T-helper 9 cell (primary cell): ENCODE results near the gene ADGRG2.
"Not testable (repeated sequence)": the region's sequence is repeated elsewhere in the genome, so short reads cannot be mapped to it uniquely, and the experiment has no call there.

ENCODE experiments used
- DNase-seq: peaks from one replicate; pipeline ENCODE4 v3.0.0-alpha.2; 2020

The ADGRG2 gene

DNA sequence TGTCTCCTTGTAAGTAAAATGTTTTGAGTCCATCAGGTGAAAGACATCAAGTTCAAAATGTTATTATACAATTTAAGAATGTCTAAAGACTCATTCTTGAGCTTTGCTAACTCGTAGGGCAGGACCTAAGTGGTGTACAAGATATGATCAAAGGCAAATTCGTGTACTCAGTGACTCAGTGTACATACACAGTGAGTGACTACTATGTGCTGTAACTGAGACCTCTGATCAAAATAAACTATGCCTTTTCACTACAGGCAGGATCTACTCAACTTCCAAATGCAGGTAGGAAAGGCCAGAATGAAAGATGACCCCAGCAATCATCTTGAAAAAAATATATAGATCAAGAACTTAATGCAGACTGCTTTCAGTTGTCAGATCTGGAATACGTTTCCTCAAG lies 49.9 kb downstream of the ADGRG2 start:
- DNase-seq = no peak

DNA sequence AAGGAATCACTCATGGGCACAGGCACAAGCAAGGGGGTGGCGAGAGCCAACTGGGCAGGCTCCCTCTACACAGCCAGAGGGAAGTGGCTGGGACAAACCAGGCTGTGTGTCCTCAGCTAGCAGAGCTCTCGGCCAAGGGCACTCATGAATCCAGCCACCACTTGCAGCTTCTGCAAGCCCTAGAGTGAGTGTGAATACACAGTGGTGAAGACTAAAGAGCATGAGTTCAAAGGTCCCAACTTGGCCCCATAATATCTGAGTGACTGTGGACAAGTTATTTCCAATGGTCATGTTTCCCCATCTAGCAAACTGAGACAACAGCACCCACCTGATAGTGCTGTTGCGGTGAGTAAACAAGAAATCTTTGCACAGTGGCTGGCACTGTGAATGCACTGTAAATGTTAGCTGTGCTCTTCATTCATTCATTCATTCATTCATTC lies 51.7 kb downstream of the ADGRG2 start:
- DNase-seq = no peak

DNA sequence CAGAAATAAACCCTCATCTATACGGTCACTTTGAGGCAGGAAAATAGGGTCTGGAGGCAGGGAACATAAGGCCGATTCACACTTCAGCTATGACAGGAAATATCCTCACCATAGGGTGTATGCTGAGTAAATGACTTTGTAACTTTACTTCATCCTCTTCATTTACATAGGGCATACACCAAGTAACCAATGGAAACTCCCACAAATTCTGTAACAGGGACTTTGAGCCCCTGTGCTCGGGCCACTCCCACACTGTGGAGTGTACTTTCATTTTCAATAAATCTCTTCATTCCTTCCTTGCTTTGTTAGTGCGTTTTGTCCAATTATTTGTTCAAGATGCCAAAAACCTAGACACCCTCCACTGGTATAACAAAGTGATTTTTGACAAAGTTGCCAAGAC lies 55.3 kb downstream of the ADGRG2 start:
- DNase-seq = not testable (repeated sequence)

DNA sequence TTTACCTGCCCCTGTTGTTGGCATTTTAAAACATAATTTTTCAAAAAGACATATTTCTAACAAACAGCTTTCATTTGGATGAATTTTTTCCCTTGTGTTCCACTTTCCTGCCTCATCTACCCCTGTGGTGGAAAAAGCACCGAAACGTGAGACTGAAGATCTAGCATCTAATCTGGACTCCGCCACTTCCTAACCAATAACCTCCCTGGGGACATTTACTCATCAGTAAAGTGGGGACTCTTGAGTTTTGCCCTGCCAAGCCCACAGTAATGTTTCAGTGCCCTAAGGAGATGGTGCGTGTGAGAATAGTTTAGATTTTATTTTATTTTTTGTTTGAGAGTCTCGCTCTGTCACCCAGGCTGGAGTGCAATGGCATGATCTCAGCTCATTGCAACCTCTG lies 56.7 kb downstream of the ADGRG2 start:
- no peak for DNase-seq

DNA sequence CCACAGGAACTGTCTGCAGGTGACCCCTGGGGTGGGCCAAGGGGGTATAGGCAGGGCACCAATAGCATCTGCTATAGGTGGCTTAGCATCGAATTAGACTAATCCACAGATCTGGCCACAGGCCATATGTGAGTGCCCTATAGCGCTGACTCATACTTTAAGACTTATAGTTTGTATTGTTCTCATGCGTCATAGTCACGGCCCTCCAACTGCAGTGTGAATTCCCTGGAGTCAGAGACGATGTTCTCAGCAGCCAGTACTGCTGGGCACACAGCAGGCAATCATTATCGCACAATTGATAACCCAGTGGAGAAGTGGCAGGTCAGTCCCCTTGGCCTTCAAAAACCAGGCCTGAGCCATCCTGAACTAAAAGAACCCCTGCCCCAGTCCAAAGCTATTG lies 58.1 kb downstream of the ADGRG2 start:
- DNase-seq = no peak

DNA sequence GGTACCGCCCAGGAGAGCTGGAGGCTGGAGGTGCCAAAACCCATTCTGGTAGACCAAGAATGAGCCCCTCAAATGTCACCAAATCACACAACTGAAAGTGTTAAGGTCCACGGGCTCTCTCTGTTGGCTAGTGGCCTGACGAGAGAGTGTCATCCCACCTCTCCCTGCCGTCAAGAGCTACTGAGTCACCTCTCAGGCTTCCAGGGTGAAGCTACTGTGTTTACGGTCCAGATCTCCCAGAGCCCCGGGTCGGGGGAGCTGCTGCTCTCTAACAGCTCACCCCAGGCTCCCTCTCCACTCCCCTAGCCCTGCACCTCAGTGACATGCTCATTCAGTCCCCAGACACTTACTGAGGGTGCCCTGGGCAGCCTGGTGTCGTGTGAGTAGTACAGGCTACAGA lies 59.2 kb downstream of the ADGRG2 start:
- DNase-seq = no peak

DNA sequence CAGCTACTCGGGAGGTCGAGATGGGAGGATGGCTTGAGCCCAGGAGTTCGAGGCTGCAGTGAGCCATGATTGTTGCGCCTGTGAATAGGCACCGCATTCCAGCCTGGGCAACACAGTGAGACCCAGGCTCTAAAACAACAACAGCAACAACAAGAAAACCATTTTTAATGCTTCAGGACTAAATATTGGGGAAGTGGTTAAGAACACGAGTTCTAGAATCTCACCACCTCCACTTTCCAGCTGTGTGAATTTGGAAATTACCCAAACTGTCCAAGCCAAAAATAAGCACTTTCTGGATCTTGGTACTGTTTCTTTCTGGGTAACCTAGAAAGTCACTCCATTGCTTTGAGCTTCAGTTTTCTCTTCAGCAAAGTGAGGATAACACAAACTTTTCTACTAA lies 63.2 kb downstream of the ADGRG2 start:
- no peak for DNase-seq

DNA sequence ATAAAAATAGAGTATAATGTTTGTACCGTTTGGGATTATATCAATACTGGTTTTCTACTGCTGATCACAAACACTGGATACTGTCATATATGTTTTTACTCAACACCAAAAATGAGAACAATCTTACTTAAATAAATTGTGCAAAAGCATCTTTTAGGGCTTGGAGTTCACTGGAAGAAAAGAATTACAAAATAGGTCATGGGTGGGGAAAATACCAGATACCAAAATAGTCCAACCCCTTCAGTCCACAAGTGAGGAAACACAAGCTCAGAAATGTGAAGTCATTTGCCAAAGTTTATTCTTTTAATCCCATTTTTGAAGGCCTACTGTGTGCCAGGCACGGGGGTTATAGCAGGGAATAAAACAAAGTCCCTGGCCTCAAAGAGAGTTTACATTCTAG lies 64.4 kb downstream of the ADGRG2 start:
- DNase-seq = no peak

DNA sequence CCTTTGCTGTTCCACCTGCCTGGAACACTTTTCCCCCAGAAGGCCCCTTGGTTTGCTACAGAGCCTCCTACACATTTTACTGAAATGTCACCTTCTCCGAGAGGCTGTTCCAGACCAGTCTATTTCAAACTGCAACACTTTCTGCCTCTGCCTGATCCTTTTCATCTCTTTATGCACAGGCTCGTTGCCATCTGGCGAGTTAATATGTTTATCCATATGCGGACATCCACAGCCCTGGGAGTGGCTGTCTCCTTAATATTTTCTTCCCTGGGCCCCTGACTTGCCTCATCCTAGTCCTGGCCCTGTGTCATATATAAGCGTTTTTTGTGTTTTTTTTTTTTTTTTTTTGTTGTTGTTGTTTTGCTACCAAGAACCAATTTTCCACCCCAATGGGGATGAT lies 73.2 kb downstream of the ADGRG2 start:
- DNase-seq = no peak

DNA sequence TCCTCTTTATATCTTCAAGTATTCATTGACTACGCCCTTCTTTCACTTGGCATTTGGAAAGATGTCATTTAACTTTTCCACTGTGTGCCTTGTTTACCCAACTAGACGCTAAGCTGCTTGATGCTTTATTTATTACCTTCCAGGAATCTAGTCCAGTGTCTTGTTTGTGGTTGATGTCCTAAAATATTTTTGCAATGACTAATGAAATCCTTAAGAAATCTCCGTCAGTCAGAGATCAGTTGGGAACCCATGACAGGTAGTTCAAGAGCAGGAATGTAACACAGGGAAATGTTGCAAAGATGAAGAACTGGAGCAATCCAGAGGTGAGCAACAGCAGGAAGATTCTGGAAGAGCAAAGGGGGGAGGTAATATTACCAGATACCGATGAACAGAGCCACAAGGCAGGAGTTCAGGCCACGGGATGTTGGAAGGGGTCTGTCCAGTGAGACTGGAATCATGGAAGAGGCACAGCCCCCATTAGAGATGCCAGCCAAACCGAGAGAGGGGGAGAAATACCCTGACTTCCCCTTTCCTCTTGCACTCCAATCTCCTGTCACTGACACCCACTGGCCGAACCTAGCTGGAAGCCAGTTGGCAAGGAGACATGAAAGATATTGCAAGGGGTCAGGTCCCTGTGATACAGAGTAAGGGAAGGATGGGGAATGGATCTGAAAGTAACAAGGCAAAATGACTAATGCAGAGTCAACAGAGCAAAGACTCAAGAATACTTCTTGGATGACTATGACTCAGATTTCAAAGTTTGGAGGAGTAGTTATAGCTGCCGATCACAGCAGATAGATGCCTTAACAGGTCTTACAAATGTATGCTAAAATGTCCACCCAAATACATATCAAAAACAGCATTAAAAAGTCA lies 75.7 kb downstream of the ADGRG2 start:
- DNase-seq = no peak

DNA sequence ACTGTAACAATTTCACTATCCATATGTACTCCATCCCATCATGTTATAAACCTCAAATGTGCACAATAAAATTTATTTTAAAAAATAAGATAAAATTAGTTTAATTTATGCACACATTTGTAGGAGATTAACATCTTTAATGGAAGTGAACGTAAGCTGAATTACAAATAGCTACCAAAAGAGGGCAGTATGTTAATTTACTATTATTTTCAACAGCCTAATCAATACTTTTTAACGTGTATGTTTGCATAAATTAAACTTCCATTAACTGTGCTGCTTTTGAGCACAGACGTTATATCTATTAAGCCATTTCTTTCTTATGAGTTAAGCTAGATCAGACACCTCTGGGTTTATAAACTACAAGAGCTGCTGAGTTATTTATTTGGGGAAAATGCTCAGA lies 81.9 kb downstream of the ADGRG2 start:
- DNase-seq = no peak

DNA sequence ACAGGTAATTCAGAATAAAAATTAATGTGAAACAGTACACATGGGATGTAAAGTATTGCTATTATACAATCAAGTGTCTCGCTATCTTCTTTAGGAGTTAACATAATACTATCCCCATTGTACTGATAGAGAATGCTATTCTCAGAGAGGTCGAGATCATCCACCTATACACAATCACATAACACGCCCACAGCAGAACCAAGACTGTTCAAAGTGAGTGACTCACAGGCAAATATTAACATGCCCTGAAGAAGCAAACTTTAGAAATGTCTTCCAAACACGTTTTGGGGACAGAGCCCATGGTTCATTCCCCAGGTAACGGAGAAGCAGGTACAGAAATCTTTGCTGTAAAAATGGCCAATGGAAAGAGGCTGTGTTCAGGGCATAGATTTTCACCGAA lies 88.2 kb downstream of the ADGRG2 start:
- DNase-seq = no peak

DNA sequence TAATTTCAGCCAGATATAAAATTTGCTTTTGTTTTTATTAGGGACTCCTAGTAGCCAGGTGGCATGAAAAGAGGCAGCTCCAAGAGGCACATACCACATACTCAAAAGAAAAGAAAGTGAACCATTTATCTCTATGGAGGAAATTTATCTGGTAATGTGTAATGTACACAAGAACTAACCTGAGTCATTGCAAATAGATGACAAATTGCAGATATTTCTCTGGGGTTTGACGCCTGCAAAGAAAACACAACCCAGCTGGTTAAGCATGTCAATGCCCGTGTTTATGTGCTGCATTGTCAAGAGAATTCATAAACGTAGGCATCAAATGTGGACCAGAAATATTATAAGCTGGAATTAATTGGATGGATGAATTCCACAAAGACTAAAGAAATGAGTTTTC lies 91.5 kb downstream of the ADGRG2 start:
- DNase-seq = no peak

DNA sequence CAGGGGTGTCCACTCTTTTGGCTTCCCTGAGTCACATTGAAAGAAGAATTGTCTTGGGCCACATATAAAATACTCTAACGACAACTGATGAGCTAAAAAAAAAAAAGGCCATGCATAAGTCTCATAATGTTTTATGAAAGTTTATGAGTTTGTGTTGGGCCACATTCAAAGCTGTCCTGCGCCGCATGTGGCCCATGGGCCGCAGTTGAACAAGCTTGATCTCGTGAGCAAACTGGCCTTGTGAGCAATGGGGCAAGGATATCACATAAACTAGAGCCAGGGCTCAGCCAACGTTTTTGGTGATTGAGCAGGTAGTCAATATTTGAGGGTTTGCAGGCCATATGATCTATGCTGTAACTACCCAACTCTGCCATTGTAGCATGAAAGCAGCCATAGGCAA lies 93.7 kb downstream of the ADGRG2 start:
- no peak for DNase-seq

DNA sequence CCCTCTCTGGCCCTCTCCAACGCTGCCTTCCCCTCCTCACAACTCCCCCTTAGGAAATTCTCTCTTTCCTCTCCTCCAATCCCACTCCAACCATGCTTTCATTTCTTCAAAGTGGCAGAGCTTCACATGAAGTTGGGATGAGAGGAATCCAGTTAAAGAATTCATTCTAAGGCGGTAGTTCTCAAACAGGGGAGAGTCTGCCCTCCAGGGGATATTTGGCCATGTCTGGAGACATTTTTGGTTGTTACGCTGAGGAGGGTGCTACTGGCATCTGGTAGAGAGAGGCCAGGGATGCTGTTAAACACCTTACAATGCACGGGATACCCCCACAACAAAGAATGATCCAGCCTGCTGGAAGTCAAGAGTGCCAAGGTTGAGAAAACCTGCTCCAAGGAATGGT lies 97.9 kb downstream of the ADGRG2 start:
- no peak for DNase-seq

DNA sequence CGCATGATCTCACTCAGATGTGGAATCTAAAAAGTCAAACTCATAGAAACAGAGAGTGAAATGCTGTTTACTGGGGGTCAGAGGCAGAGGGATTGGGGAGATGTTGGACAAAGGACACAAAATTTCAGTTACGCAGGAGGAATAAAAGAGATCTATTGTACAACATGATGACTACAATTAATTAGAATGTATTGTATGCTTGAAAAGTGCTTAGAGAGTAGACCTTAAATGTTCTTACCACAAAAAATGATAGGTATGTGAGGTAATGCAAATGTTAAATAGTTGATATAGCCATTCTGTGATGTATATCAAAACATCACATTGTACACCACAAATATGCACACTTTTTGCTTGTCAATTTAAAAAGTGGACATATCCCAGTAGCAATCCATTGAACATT lies 102.3 kb downstream of the ADGRG2 start:
- DNase-seq = no peak

DNA sequence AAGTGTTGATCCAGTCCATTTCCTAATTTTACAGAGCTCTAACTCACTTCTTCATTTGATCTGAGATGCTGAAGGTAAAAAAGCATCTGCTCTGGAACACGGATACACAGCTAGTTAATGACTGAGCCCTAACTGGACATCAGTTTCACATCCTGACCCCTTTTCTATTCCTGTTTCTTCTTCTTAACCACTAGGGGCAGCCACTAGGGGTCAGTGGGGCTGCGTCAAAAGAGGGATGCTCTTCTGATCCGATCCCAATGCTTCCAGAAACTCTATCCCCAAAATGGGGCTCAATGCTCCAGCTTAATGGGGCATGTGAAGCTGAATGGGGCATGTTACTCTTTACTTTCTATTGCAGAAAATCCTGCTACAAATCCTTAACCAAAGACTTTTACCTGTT lies 105.0 kb downstream of the ADGRG2 start:
- no peak for DNase-seq

DNA sequence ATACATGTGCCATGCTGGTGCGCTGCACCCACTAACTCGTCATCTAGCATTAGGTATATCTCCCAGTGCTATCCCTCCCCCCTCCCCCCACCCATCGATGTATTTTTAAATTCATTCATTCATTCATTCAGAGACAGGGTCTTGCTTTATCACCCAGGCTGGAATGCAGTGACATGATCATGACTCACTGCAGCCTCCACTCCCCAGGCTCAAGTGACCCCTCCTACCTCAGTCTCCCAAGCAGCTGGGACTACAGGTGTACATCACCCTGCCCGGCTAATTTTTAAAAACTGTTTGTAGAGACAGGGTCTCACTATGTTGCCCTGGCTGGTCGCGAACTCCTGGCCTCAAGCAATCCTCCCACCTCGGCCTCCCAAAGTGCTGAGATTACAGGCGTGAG lies 105.7 kb downstream of the ADGRG2 start:
- DNase-seq = not testable (repeated sequence)

DNA sequence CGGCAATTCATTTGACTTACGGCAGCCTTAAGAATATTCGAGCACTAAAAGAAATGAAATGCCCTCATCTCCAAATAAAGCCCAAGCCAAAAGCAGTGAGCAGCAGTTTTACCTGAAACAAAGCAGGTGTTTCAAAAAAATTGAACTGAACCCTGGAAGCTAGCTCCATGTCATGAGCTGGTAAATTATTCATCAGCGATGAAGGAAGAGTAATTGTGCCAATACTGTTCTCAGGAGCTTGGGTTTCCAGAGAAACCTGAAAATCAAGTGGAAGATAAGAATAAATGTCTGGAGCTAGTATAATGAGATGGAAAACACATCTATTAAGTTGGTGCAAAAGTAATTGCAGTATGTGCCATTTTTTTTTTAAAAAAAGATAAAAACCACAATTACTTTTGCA lies 114.4 kb downstream of the ADGRG2 start:
- no peak for DNase-seq

DNA sequence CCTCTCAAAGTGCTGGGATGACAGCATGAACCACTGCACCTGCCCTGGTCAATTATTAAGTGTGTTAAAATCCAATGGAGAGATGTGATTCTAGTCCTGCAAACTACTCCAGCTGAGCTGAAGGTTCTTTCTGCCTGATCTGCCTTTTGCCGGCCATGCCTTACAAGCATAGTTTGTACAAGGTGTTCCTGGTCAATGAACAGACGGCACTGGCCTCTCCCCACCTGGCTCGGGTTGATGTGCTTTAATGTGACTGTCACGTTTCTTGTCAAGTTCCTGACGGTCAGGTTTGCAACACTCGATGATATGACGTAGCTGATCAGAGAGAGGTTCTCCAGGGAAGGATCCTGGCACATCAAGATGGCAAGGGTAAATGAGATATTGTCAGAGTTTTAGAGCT lies 115.3 kb downstream of the ADGRG2 start:
- no peak for DNase-seq

DNA sequence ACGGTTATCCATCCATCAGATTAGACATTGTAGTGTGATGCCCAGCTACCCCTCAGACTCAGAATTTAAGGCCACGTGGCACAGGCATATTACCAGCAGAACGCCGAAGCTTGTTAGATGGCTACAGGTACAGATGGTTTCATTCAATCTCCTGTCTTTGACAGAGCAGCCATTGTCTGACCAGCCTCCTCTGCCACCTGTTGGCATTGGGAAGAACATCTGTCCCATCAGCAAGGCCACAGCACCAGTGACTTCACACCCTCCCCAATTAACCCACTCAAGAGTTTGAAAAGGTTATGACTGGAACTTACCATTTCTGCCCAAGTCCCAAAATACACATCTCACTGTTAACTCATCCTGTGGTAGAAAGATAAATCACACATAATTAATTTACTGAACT lies 116.4 kb downstream of the ADGRG2 start:
- DNase-seq = no peak

DNA sequence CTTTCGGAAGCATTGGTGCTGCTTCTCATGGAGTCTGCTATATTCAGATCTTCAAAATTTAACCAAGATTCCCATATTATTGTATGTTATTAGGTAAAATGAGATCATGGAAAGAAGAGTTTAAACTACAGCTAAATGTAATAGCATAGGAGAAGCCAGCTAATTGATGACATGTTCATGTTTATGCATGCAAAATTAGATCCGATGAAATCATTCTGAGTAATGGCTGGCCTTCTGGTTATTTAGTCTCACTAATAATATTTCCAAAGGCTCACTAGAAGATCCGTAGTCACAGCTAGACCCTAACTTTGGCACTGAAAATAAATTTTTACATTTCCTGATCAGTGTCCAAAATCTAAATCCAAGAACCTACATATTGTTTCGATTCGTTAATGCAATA lies 118.5 kb downstream of the ADGRG2 start:
- no peak for DNase-seq

DNA sequence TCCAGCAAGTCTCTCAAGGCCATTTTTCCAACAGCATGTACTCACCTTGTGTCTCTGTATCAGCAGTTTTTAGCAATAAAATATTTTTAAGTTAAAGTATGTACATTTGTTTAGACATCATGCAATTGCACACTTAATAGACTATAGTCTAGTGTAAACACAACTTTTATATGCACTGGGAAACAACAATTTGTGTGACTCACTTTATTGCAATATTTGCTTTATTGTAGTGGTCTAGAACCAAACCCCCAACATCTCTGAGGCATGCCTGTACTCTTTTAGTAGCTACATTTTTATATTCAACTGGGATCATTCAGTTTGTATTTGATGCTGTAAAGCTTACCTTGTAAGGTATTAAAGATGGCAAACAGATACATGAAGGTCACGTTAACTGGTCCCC lies 123.6 kb downstream of the ADGRG2 start:
- no peak for DNase-seq

DNA sequence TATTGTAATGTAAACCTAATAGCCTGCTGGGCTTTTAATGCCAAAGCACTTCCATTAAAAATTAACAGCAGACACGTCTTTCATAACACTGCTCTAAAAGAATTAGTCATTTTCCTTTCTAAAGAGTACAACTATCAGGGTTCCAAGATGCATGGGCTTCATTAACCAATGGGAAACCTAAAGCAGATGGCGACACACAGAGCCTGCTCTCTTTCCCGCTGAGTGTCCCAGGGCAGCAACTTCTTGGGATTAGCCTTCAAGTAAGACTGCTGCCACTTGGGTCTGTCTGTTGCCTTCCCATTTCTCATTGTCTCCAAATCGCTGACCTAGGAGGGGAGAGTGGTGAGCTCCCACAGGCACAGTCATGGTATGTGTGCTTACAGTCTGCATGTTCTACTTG lies 124.4 kb downstream of the ADGRG2 start:
- no peak for DNase-seq

DNA sequence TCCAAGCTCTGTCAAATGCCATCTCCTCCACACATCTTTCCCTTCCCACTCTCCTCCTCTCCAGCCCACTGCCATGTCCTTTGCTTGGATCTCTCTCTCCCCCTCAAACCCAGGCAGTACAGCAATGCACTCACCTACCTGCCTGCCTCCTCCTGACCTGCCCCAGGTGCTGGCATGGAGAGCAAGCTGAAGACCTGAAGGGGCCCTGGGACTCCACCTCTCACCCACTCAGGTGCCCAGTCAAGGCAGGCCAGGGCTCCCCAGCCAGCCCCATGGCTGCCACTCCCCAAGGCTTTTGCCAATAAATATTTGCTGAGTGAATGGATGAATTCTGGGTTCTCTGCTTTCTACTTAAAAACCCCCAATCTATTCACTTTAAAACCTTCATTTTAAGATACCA lies 125.7 kb downstream of the ADGRG2 start:
- no peak for DNase-seq
